ENCODE measurements around the gene SNX24.
"Not testable (repeated sequence)": the region's sequence is repeated elsewhere in the genome, so short reads cannot be mapped to it uniquely, and the experiment has no call there.

SNX24 gene

DNA sequence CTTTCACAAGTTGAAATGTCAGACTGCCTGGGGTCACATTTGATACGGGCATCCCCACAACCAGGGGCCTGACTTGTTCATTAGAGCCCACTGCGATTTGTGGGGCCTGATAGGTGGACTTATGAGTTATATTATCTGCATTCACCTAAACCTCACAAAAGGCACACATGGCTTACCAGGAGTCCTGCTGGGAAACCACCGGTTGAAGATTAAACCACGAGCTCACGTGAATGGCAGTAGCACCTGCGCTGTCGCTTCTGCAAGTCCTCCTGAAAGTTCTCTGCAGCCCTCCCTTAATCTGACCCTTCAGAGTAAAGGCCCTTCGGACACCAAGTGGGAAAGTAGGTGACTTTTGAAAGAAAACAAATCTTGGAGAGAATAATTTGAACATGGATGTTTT, 122.2 kb downstream of the SNX24 start:
- DNase-seq (ENCODE audit: low read depth) = no peak

DNA sequence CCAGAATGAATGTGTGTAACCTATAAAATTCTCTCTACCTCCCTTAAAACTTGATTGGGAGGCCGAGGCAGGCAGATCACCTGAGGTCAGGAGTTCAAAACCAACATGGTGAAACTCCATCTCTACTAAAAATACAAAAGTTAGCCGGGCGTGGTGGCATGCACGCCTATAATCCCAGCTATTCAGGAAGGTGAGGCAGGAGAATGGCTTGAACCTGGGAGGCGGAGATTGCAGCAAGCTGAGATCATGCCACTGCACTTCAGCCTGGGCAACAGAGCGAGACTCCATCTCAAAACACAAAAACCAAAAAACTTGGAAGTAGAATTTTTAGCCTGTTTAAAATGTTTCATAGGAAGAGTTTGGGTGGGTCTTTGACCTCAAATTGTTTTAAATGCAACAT, 122.6 kb downstream of the SNX24 start:
- DNase-seq (ENCODE audit: low read depth) = not testable (repeated sequence)

DNA sequence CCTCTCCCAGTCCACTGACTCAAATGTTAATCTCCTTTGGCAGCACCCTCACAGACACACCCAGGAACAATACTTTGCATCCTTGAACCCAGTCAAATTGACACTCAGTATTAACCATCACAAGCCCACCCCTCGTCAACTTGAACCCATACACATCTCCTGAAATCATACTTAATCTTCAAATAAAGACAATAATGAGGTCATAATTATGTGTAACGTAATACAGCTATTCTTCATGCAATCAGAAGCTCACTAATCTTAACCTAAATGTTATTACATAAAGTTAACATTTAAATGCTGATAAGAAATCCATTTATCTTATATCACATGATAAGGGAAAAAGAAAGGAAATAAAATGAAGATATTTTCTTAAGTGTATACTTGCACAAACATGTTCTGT, 125.9 kb downstream of the SNX24 start:
- DNase-seq (ENCODE audit: low read depth) = no peak

DNA sequence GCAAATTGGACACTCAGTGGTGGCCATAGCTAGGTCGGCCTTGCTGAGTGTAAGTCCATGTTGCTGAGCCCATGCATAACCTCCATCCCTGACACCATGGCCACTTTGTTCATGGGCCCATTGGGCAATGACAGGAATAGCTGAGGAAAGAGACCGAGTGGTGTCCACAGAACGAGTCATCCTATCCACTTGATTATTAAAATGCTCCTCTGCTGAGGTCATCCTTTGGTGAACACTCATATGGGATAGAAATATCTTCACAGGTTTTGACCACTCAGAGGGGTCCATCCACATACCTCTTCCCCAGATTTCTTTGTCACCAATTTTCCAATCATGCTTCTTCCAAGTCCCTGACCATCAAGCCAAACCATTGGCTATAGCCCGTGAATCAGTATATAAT, 127.5 kb downstream of the SNX24 start:
- DNase-seq (ENCODE audit: low read depth) = no peak

DNA sequence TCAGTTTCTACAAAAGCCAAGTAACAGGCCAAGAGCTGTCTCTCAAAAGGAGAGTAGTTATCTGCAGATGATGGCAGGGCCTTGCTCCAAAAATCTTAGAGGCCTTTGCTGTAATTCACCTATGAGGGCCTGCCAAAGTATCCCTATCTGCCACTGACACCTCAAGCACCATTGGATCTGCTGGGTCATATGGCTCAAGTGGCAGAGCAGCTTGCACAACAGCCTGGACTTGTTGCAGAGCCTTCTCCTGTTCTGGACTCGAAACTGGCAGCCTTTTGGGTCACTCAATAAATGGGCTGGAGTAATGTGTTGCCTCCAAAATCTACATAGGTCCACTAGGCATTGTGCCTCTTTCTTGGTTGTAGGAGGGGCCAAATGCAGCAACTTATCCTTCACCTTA, 128.3 kb downstream of the SNX24 start:
- DNase-seq (ENCODE audit: low read depth) = not testable (repeated sequence)

DNA sequence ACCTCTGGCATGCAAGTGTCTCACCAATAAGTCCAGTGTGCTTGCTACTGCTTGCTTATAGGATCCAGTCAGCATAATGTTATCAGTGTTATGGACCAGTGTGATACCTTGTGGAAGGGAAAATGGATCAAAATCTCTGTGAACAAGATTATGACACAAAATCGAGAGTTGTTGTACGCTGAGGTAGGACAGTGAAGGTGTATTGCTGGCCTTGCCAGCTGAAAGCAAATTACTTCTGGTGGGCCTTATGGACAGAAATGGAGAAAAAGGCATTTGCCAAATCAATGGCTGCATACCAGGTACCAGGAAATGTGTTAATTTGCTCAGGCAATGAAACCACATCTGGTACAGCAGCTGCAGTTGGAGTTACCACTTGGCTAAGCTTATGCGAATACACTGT, 128.8 kb downstream of the SNX24 start:
- not testable (repeated sequence) for DNase-seq (ENCODE audit: low read depth)

DNA sequence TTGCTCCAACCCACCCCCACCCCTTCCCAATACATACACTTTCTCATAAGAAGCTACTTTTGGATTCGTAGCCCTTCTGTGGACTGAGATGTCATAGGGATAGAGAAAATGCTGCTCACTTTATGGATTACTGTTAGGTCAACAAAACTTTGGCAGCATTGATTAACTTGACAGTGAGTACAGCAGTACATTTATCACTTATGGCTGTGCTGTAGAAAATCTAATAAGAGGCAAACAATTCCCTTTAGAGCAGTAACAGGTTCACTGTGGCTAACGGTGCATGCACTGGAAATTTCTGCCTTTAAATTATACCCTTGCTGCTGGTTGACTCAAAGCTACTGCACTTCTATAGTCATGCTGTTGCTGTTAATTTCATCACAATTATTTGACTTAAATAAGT, 131.9 kb downstream of the SNX24 start:
- DNase-seq (ENCODE audit: low read depth) = no peak

DNA sequence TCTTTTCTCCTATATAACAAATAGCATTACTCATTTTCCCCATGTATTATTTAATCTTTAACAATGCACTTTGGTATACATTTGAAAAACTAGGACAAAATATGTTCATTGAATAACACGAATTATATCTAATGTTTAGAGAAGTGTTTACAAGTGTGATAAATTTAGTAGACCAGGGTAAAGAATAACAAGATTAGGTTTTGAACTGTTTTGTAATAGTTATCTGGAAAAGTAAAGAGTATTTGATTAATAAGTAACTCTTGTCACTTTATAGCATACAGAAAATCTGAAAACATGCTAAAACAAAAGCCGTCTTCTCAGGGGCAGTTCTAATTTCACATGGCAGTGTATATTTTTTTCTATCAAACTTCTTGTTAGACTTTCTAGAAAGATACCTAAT, 132.7 kb downstream of the SNX24 start:
- DNase-seq (ENCODE audit: low read depth) = no peak

DNA sequence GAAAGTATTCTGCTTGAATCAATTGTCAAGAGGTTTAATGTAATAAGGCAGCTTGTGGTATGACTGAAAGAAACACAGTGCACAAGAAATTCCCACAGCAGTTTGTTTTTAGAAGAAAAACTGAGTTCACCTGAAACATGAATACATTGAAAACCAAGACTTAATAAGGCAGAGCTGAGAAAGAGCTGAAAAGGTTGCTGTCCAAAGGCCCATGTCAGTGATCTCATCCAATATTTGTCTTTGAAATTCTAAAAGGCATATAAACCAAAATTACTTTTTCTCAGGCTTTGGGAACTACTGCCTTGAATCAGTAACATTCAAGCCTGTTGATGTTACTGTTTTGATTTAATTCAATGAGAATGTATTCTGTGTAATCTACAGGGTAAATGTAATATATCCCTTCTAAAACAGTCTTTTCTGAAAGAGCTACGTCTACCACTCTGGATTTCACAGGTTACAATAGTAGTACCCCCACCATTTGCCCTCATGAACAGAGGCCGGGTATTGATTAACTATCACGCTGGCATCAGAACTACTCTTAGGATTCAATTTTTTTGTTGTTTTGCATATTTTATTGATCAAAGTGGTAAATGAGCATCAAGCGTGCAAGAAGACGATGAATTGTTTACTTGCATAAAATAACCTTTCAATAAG, 133.4 kb downstream of the SNX24 start:
- DNase-seq (ENCODE audit: low read depth) = no peak

DNA sequence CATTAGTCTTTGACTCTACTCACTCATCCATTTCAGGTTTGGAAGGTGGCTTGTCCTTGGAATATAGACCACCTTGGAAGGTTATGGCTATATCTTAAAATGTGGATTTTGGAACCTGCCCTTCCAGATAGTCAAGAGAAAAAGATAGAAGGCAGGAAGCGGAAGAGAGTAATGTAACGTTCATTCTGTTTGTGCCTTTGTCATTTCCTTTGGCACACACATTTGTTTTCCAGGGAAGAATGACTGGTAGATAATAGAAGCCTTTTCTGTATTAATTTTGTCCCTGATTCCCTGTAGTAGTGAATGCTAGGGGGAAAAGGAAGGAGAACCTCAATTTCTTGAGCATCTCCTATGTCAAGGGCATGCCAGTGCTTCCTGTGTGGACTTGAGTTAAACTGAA, 136.4 kb downstream of the SNX24 start:
- no peak for DNase-seq (ENCODE audit: low read depth)

DNA sequence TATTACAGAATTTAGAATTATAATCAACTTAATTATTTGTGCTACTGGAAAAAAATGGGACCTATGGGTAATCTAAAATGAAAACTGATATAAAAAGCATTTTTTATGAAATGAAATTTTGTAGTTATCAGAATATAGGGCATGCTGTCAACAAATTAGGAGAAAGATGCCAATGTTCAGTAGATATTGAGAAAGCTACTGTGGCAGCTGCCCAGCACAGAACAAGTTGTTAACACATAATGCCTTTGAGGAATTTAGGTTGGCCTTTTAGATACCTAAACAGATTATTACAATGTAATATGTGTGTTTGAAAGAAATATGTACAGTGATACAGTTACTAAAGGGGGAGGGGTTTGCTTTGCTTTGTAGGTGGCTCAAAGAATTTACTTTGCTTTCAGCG, 137.0 kb downstream of the SNX24 start:
- DNase-seq (ENCODE audit: low read depth) = no peak

DNA sequence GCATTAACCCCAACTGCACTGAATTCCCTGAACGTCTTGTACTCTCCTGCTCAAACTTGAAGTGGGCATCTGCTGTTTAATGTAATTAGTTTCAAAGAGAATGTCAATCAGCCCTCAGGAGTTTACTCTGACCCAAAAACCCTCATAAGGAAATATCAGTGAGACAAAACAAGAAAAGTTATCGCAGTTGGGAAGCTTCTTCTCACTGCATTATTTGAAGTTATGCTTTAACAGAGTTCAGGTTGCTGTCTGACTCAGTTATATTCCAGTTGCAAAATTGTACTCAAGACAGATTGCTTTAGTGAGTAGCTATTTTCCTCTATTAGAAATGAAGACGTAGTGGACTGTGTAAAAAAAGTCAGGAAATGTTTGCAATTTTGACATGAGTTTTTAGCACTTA, 139.0 kb downstream of the SNX24 start:
- no peak for DNase-seq (ENCODE audit: low read depth)

DNA sequence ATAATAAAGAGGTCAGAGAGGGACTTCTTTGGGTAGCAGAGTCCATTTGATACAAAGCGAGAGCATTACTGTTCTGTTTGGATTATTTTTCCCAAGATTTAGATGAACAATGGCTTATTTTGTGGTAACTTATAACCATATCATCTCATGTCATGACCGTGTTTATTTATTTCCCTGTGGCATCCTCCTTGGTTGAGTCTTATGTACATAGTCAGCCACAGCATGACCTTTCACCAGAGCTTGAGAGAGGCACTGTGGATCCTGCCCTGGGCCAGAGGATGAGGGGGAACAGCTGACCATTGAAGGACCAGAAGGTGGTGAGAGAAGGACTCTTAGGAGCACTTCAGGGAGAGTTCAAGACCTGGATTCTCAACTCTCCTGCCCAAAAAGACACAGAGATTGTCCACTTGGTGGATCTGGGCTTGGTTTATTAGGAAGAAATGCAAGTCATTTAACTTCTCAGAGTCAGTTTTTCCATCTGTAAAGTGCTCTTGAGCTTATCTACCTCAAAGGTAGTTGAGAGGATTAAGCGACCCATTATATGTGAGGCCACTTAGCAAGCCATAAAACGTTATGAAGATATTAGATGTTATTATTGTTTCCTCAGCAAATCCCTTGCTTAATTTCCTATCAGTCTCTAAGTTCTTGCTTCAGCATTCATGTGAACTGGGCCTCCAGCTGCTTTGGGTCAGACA, 139.7 kb downstream of the SNX24 start:
- no peak for DNase-seq (ENCODE audit: low read depth)

DNA sequence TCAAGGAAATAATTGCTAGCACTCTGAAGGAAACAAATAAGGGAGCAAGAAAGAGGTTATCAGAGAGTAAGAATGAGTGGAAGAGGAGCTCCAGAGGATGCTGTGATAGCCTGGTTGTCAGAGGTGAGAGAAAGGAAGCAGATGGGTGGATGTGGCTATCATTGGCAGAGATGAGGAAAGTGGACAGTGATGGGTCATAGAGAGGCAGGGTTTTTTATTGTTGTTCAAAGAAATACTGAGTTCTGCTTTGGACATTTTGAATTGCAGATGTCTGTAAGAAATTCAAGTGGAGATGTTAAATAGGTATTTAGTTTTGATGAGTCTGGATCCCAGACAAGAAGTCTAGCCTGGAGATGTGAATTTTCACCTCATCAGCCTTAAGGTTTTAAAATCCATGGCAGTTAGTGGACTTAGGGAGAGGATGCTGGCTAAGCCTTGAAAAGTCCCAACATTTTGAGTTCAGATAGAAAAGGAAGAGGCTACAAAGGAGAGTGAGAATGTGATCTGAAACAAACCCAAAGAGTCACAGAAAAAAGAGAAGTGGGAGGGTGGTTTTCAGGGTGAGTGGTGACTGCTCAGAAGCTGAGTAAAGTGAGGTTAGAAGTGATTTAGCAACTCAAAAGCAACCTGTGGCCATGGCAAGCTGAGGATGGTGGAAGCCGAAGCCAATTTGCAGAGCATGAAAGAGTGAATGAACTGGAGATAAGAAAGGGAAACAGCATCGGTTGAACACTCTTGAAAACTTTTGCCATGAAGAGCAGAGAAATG, 140.7 kb downstream of the SNX24 start:
- DNase-seq (ENCODE audit: low read depth) = no peak

DNA sequence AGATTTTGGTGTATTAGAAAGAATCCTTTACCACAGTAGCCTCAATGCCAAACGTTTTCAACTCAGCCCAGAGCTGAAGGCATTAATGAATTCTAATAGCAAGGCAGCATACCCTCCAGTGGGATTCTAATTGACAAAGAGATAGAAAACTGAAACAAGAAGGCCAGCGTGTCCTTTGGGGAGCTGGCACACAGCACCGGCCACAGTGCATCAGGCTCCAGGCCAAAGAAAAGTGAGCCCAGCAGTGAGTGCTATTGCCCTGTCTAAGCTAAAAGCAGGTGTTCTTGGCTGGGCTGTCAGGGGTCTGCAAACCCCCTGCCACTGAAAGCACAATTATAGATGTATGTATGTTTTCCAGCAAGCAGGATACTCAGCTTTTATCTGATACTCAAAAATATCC, 150.7 kb downstream of the SNX24 start:
- no peak for DNase-seq (ENCODE audit: low read depth)

DNA sequence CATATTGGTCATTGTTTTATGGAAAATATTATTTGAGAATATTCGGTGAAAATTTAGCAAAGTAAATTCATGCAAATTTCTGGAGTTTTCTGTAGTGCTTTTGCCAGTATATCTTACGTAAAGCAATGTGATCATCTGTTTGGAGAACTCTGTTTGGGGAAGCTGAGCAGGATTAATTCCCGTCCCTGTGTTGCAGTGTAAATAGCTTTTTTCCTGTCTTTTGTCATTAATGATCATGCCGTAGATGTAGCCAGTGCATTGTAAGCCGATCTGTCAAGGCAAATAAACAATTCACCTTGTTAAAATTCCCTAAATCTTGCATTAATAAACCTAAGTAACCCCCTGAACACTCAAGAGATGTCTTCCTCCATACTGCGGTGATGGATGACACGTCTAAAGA, 151.9 kb downstream of the SNX24 start:
- no peak for DNase-seq (ENCODE audit: low read depth)

DNA sequence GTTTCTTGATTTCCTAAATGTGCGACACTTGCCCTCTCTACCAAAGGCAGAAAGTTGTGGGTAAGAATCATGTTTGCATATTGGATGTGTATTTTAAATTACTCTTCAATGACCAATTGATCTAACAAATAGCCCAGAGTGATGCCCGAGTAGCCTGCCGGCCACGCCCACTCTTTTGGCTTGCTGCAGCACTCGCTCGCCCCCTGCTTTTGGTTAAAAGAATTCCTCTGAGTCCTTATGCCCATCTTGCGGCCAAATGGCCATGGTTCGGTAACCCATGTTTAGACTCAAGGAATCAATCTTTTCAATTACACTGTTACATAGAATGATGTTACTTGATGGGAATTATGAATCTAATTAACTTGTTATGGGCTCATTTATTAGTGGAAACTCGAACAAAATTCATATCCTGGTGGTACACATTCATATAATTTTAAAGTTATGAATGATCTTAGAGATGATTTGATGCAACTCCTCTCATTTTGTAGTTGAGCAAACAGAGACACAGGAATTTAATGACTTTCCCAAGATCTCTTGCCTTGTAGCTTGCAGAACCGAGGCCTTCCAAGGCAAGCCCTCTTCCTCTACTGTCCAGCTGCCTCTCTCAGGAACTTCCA, 154.6 kb downstream of the SNX24 start:
- no peak for DNase-seq (ENCODE audit: low read depth)

DNA sequence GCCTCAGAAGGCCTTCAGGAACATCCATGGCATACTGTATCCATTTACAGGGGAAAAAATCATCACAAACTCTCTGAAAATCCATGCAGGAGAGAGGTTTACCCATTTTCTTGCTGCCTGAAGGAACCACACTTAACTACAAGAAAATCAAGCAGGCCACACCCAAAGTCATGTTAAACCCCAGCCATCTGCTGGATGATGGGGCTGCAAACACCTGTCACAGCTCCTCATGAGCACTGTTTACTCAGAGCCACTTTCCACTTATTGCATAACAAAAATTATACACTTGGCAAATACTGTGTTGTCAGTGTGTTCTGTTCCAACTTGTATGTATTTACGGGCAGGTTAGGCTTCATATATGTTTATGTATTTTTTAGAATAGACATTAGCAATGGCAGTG, 155.3 kb downstream of the SNX24 start:
- DNase-seq (ENCODE audit: low read depth) = no peak

DNA sequence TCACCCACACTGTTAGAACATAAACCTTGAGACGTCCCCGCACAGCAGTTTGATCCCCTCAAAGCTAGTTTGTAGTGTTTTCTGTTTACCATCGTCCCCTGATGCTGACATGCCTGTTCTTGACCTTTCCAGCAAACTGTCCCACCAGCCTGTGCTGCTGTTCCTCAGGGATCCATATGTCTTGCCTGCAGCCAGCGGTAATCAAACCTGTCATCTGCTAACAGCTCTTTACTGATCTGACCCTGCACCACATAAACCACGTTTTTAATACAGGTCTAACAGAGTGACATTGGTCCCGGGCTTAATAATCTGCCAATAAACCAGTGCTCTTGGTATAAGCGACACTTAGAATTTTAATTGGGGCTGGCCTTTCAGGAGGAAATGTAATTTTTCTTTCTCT, 156.4 kb downstream of the SNX24 start:
- DNase-seq (ENCODE audit: low read depth) = no peak

DNA sequence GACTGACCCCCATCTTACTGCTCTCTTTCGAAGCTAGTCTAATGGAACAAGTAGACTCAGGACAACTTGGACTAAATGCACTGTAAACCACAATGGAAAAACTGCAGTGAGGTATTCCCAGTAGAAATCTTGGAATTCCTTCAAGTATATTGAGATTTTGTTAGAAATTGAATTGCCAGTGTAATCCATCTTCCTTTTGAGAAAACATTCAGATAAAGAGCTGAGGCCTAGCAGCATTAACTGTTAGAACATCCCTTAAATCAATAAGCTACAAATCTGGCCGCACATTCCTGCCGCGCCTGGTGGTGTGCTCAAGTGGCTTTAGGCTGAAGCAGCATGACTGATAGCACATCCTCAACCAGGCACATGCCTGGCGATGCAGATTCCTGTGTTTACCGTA, 161.8 kb downstream of the SNX24 start:
- DNase-seq (ENCODE audit: low read depth) = no peak

DNA sequence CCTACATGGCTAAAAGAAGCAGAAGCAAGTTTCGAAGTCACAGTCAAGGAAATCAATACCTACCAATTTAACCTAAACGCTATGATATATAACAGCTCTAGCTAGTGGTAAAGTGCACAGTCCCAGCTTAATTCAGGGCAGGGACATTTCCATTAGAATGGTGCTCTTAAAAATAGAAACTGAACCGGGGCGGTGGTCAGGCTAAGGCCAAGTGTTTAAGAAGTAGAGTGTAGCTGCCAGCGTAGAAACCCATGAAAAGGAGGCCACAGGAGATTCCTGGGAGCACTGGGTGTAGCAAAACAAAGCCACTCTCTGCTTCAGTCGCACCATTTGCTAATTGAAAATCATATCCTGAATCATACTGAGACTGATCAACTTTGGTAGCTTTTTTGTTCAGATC, 162.3 kb downstream of the SNX24 start:
- no peak for DNase-seq (ENCODE audit: low read depth)

DNA sequence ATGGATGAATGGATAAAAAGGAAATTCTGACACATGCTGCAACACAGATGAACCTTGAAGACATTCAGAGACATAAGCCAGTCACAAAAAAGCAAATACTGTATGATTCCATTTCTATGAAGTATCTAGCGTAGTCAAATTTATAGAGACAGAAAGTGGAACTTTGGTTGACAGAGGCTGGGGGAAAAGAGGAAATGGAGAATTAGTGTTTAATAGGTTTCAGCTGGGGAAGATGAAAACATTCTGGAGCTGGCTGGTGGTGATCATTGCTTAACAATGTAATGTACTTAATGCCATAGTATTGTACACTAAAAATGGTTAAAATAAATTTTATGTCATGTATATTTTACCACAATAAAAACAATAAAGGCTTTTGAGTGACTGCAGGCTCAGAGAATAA, 166.9 kb downstream of the SNX24 start:
- DNase-seq (ENCODE audit: low read depth) = no peak

DNA sequence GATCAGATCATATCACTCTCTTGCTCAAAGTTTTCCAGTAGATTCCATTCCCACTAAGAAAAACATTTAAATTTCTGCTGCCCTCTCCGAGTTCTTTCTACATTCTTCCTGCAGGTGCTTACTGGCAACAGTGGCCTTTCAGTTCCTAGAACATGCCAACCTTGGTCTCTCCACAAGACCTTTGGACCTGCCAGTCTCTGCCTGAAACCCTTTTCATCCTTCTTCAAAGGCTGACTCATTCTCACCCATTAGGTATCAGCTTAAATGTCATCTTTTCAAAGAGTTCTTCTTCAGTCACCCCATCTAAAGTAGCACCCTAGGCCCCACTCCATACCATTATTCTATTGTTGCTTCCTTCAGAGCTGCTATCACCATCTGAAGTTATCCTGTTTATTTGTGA, 169.3 kb downstream of the SNX24 start:
- DNase-seq (ENCODE audit: low read depth) = no peak

All from CMK (cell line).